Measurements from ENCODE around the gene FCMR. TPM values are rescaled to one million over a fixed set of nuclear protein-coding genes. Genes with fewer than 3 reads are reported as not detected.

FCMR gene
- total and polyA plus RNA-seq, 9 of the 15 experiments (the other 6 are each of a cell fraction or from before 2014, with no cell fraction given) = 0.11 to 0.82 (median 0.20) TPM; not detected in 5

DNA sequence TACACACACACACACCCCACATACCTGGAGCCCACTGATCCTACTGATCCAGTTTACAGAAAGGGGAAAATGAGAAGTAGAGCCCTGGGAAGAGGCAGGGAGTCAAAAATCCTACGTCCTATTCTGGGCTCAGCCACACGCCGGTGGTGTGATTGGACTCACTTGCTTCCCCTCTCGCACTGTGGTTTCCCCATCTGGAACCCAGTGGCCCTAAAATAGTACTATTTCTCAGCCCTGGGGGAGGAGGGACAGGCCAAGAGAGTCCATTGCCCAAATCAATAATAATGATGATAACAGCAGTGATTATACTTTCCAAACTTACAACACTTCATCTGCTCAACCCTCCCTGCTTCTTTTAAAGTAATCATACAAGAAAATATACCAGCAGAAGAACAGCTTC lies 27.5 kb upstream of the FCMR start (continued):
- TF ChIP-seq STAT5B (CRISPR knock-in tag; IDR thresholded peaks at IDR 0.05) = no peak
- no peak for TF ChIP-seq ZNF444 (CRISPR knock-in tag; IDR thresholded peaks at IDR 0.05)

DNA sequence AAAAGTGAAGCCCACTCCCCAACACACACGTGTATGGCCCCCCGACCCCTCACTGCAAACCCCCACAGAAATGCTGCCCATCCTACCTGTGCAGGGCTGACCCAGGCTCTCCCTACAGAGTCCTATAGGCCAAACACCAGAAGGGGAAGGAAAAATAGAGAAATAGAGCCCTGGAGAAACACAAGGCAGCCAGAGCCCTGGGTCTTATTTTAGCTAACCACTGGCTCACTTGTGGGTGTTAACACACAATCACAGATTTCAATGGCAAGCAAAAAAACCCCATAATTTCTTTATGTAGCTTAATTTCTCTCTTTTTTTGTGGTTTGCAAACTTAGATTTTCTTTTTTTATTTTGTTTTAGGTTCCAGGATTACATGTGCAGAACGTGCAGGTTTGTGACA lies 25.5 kb upstream of the FCMR start:
- Histone ChIP-seq H3K27me3 (ENCODE audit: control insufficient read depth in 2 of 2, insufficient read depth in 2 of 2, low read length in 2 of 2) (peaks cover 3 to 4% of the 10 kb centered on the region in 2 experiments; a peak in 2 of 5 replicates), H3K4me2 (ENCODE audit: insufficient read depth, low read length) (no peak overlapping the region), H3K9me1 (ENCODE audit: control insufficient read depth, insufficient read depth, low read length) (no peaks in the 10 kb centered on the region), H3K79me2 (ENCODE audit: control insufficient read depth, insufficient read depth, low read length) (no peaks in the 10 kb centered on the region), H3K4me3 (no peak overlapping the region), H2AFZ (ENCODE audit: low read depth, low read length) (peak overlapping the region; percentile 25; the same call in 1 of the 2 replicates), H3K36me3 (ENCODE audit: control insufficient read depth, insufficient read depth, low read length) (no peaks in the 10 kb centered on the region), H4K20me1 (replicated peaks; ENCODE audit: control insufficient read depth, insufficient read depth, low read length) (no peaks in the 10 kb centered on the region), H3K4me1 (replicated peaks in 1 of 2; ENCODE audit: control insufficient read depth in 2 of 2, insufficient read depth in 2 of 2, low read length in 2 of 2) (peaks cover 10 to 17% of the 10 kb centered on the region in 2 experiments), H3K27ac (ENCODE audit: extremely low read depth, low read depth, low read length) (no peak overlapping the region), H3K9ac (ENCODE audit: insufficient read depth in 1 of 2, low read depth in 2 of 2, low read length in 2 of 2) (no peak overlapping the region; a peak in 1 of 4 replicates), H3K9me3 (replicated peaks; ENCODE audit: control insufficient read depth, insufficient read depth, low read depth, low read length) (no peaks in the 10 kb centered on the region)
- no peak for DNase-seq (ENCODE audit: extremely low read depth in 1 of 4, low spot score in 3 of 4)
- intact Hi-C loops (cut with micrococcal nuclease) (no loop called here), in situ Hi-C loops (cut with MboI) (no loop called here)
- no peak for ATAC-seq
- no peak for TF ChIP-seq ELK3 (CRISPR knock-in tag; IDR thresholded peaks at IDR 0.05)
- no peak for TF ChIP-seq ZEB2 (IDR thresholded peaks at IDR 0.05)
- no peak for TF ChIP-seq ETV1 (tag; conservative IDR thresholded peaks at IDR 0.05; ENCODE audit: low read depth)
- TF ChIP-seq CTBP1 (IDR thresholded peaks at IDR 0.05; ENCODE audit: borderline replicate concordance) = no peak
- no peak for TF ChIP-seq MBD2 (IDR thresholded peaks at IDR 0.05; ENCODE audit: borderline replicate concordance, low read depth)
- TF ChIP-seq ZNF212 (CRISPR knock-in tag; IDR thresholded peaks at IDR 0.05) = no peak
- no peak for TF ChIP-seq PTBP1 (IDR thresholded peaks at IDR 0.05; ENCODE audit: low read depth, low read length)
- no peak for TF ChIP-seq ILK (tag; IDR thresholded peaks at IDR 0.05; ENCODE audit: borderline replicate concordance, low read depth)
- TF ChIP-seq, protein P1, sequence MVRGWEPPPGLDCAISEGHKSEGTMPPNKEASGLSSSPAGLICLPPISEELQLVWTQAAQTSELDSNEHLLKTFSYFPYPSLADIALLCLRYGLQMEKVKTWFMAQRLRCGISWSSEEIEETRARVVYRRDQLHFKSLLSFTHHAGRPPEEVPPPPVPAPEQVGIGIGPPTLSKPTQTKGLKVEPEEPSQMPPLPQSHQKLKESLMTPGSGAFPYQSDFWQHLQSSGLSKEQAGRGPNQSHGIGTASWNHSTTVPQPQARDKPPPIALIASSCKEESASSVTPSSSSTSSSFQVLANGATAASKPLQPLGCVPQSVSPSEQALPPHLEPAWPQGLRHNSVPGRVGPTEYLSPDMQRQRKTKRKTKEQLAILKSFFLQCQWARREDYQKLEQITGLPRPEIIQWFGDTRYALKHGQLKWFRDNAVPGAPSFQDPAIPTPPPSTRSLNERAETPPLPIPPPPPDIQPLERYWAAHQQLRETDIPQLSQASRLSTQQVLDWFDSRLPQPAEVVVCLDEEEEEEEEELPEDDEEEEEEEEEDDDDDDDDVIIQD (CRISPR knock-in tag; IDR thresholded peaks at IDR 0.05) = no peak
- no peak for TF ChIP-seq NFIC (IDR thresholded peaks at IDR 0.05)
- no peak for TF ChIP-seq ZNF133 (CRISPR knock-in tag; IDR thresholded peaks at IDR 0.05)
- no TSS peak for BruUV-seq (replicated peaks)
- POLR2A ChIA-PET = interaction anchor here (0.6 to 2.2 kb wide), 7 partner anchors 8 to 219 kb away, joined by 3 to 9 read pairs (median 3); no protein-coding TSS in a partner anchor
- 19% methylated on average over 3 of the region's 3 CpGs for WGBS (ENCODE audit: insufficient coverage, low coverage, missing lambda C conversion rate)
- CTCF ChIA-PET (ENCODE audit: low intra/inter-chr PET ratio) = no interaction called here
- no peak for FAIRE-seq

Measured in K562 (cell line).